B cell (primary cell): ENCODE data around the gene CCL7. TPM values are rescaled to one million over a fixed set of nuclear protein-coding genes. Genes with fewer than 3 reads are reported as not detected.
"Not testable (repeated sequence)": the region's sequence is repeated elsewhere in the genome, so short reads cannot be mapped to it uniquely, and the experiment has no call there.

Experiments
- ATAC-seq: fragments of 200-7000 bp; cut with Tn5 transposase; one replicate; pipeline ENCODE4 v1.10.0; 2021; ENCODE audit warnings: low read depth, mild to moderate bottlenecking, moderate number of reproducible peaks, moderate library complexity
- CTCF ChIA-PET: fragments of 350-600 bp; sonication (Branson Sonifier 250); formaldehyde crosslinking; loops from one replicate; lab custom pipeline; 2021; ENCODE audit warnings: antibody characterized with exemption, inconsistent platforms; lab: Charles Lee
- POLR2A ChIA-PET: fragments of 350-600 bp; sonication (Branson Sonifier 250); formaldehyde crosslinking; loops from one replicate; lab custom pipeline; 2021; ENCODE audit warnings: antibody characterized with exemption; lab: Charles Lee
- DNase-seq: peaks from one replicate; pipeline ENCODE4 v3.0.0; 2013
- H2AFZ ChIP-seq: 2 replicates; pipeline ENCODE4 v1.6.1; 2012; ENCODE audit warnings: mild to moderate bottlenecking, low read depth, low read length; ENCODE audit not compliant: insufficient read depth, poor library complexity, severe bottlenecking
- H3K27ac ChIP-seq, 2 donors: 1 replicate in 1 of 2; 2 replicates in 1 of 2; pipeline ENCODE4 v1.5.1; 2012 to 2013; ENCODE audit warnings: low read length in 2 of 2, mild to moderate bottlenecking in 2 of 2, moderate library complexity in 1 of 2
- H3K27me3 ChIP-seq, 4 experiments: fragments of 200-600 bp in 1 of 4; sonication (generic) in 1 of 4; replicated peaks in 1 of 4; 1 replicate in 2 of 4; 2 replicates in 2 of 4; pipeline versions ENCODE4 v1.6.1 to v1.7.0; 2013 to 2016; ENCODE audit warnings: low read length in 3 of 4, mild to moderate bottlenecking in 2 of 4, mixed read lengths in 1 of 4, moderate library complexity in 1 of 4; ENCODE audit not compliant: insufficient read depth in 4 of 4, control insufficient read depth in 3 of 4; ENCODE audit errors: control extremely low read depth in 1 of 4
- H3K36me3 ChIP-seq, 2 experiments: replicated peaks in 1 of 2; 1 replicate in 1 of 2; 2 replicates in 1 of 2; pipeline versions ENCODE4 v1.6.1 to v1.7.1; 2013; ENCODE audit warnings: low read length in 1 of 2; ENCODE audit not compliant: insufficient read depth in 2 of 2, control insufficient read depth in 1 of 2; ENCODE audit errors: control extremely low read depth in 1 of 2, extremely low read depth in 1 of 2
- H3K4me1 ChIP-seq, 2 donors: fragments of 200-600 bp in 1 of 2; sonication (generic) in 1 of 2; 1 replicate in 1 of 2; 2 replicates in 1 of 2; pipeline versions ENCODE4 v1.5.1 to v1.6.1; 2013 to 2017; ENCODE audit warnings: low read length in 2 of 2; ENCODE audit not compliant: control insufficient read depth in 2 of 2, insufficient read depth in 2 of 2
- H3K4me2 ChIP-seq: replicated peaks from 2 replicates; pipeline ENCODE3; 2012; ENCODE audit warnings: mild to moderate bottlenecking, low read depth, low read length; ENCODE audit not compliant: poor library complexity, severe bottlenecking
- H3K4me3 ChIP-seq, 5 experiments: fragments of 200-600 bp in 1 of 5; sonication (generic) in 1 of 5; 1 replicate in 3 of 5; 2 replicates in 2 of 5; pipeline versions ENCODE4 v1.5.1 to v1.7.0; 2011 to 2016; ENCODE audit warnings: low read length in 4 of 5, mild to moderate bottlenecking in 4 of 5, low read depth in 2 of 5, control low read depth in 1 of 5, moderate library complexity in 1 of 5; ENCODE audit not compliant: insufficient read depth in 1 of 5; ENCODE audit errors: control extremely low read depth in 1 of 5, extremely low read depth in 1 of 5
- H3K79me2 ChIP-seq: fragments of 200-600 bp; sonication (generic); one replicate; pipeline ENCODE4 v1.6.0; 2016; ENCODE audit warnings: low read length; ENCODE audit not compliant: control insufficient read depth, insufficient read depth
- H3K9ac ChIP-seq: fragments of 200-600 bp; sonication (generic); 2 replicates; pipeline ENCODE4 v1.6.1; 2017; ENCODE audit warnings: mild to moderate bottlenecking, low read length, moderate library complexity
- H3K9me3 ChIP-seq, 3 donors: one replicate each; pipeline versions ENCODE4 v1.6.1 to v1.7.1; 2013; ENCODE audit warnings: low read length in 2 of 3; ENCODE audit not compliant: control insufficient read depth in 2 of 3, insufficient read depth in 1 of 3; ENCODE audit errors: control extremely low read depth in 1 of 3
- H4K20me1 ChIP-seq: 2 replicates; pipeline ENCODE4 v1.6.0; 2012; ENCODE audit warnings: mild to moderate bottlenecking, low read length; ENCODE audit not compliant: insufficient read depth, control insufficient read depth, poor library complexity, severe bottlenecking
- H3K27ac Mint-ChIP-seq: one replicate; pipeline ENCODE4 v1.8.0; 2021; ENCODE audit warnings: mixed read lengths
- H3K27me3 Mint-ChIP-seq: one replicate; pipeline ENCODE4 v1.8.0; 2021; ENCODE audit warnings: mixed read lengths
- H3K4me1 Mint-ChIP-seq: one replicate; pipeline ENCODE4 v1.8.0; 2021; ENCODE audit warnings: mixed read lengths
- H3K4me3 Mint-ChIP-seq: one replicate; pipeline ENCODE4 v1.8.0; 2021; ENCODE audit warnings: mixed read lengths
- H3K9me3 Mint-ChIP-seq: one replicate; pipeline ENCODE4 v1.8.0; 2022; ENCODE audit warnings: mixed read lengths; ENCODE audit not compliant: insufficient read depth
- EZH2 ChIP-seq: IDR thresholded peaks from 2 replicates; pipeline ENCODE4 v1.6.1; 2012; ENCODE audit warnings: borderline replicate concordance, low read depth, mild to moderate bottlenecking, moderate library complexity, low read length; ENCODE audit not compliant: insufficient read depth, poor library complexity, severe bottlenecking
- WGBS: methylation state at CpG from one replicate; pipeline ENCODE4 v1.1.5; 2013; ENCODE audit warnings: missing lambda C conversion rate; ENCODE audit not compliant: insufficient coverage; 5-methylcytosine and 5-hydroxymethylcytosine counted together
- intact Hi-C: fragments of 100-400 bp; cut with micrococcal nuclease; formaldehyde crosslinking; loops from one replicate; pipeline ENCODE4 v1.10.0; 2022
- polyA plus RNA-seq: library from polyadenylated mRNA; depleted of rRNA; stranded (reverse); fragments of >200 nt; gene quantifications from 2 replicates; pipeline ENCODE4 v1.2.3, GENCODE V29; 2012
- total RNA-seq, 2 donors: library from RNA; stranded (reverse); fragments of 120-200 nt in 1 of 2; gene quantifications; 1 replicate in 1 of 2; 2 replicates in 1 of 2; pipeline versions ENCODE4 v1.2.3 to v1.2.4, GENCODE V29; 2013 to 2022
- TF ChIP-seq, protein P1 (sequence below): fragments of 200-600 bp; IDR thresholded peaks from one replicate; pipeline ENCODE4 v1.8.0; 2022; ENCODE audit warnings: antibody characterized with exemption, mild to moderate bottlenecking

The CCL7 gene
- total and polyA plus RNA-seq, 2 donors (not counting 1 experiment from before 2014, with no cell fraction given), result not detected

DNA sequence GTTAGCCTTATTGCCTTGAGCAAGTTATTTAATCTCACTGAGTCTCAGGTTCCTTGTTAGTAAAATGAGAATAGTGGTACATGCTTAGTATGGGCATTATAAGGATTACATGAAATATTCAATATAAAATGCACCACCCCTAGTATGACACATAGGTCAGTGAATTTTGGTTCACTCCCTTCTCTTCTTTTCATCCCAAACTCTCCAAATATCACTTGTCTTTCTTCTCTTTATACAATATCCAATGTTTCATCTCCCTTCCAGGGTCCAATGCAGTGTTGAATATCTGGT, 43.3 kb upstream of the CCL7 start:
- peaks cover 36% of the 10 kb centered on the region for H3K27me3 Mint-ChIP-seq
- Histone ChIP-seq H4K20me1 (no peaks in the 10 kb centered on the region), H3K9ac (no peak overlapping the region), H3K4me2 (no peak overlapping the region), H3K9me3 (peaks cover 0 to 5% (median 3%) of the 10 kb centered on the region in 3 donors), H3K36me3 (no peaks in the 10 kb centered on the region), H3K79me2 (no peaks in the 10 kb centered on the region), H3K4me1 (peaks cover 4% of the 10 kb centered on the region in 2 donors), H3K4me3 (no peak overlapping the region), H3K27me3 (peaks cover 0 to 4% (median 2%) of the 10 kb centered on the region in 4 experiments), H2AFZ (no peak overlapping the region), H3K27ac (no peak overlapping the region)
- H3K27ac Mint-ChIP-seq, result no peak overlapping the region
- intact Hi-C loops, result no loop called here
- H3K9me3 Mint-ChIP-seq, result peaks cover 3% of the 10 kb centered on the region
- H3K4me3 Mint-ChIP-seq, result no peak overlapping the region
- ATAC-seq (no peak), DNase-seq (no peak)
- CTCF ChIA-PET, result no interaction called here
- TF ChIP-seq, protein P1, sequence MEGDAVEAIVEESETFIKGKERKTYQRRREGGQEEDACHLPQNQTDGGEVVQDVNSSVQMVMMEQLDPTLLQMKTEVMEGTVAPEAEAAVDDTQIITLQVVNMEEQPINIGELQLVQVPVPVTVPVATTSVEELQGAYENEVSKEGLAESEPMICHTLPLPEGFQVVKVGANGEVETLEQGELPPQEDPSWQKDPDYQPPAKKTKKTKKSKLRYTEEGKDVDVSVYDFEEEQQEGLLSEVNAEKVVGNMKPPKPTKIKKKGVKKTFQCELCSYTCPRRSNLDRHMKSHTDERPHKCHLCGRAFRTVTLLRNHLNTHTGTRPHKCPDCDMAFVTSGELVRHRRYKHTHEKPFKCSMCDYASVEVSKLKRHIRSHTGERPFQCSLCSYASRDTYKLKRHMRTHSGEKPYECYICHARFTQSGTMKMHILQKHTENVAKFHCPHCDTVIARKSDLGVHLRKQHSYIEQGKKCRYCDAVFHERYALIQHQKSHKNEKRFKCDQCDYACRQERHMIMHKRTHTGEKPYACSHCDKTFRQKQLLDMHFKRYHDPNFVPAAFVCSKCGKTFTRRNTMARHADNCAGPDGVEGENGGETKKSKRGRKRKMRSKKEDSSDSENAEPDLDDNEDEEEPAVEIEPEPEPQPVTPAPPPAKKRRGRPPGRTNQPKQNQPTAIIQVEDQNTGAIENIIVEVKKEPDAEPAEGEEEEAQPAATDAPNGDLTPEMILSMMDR, result no peak
- TF ChIP-seq EZH2, result no peak
- POLR2A ChIA-PET, result no interaction called here
- peaks cover 10% of the 10 kb centered on the region for H3K4me1 Mint-ChIP-seq

DNA sequence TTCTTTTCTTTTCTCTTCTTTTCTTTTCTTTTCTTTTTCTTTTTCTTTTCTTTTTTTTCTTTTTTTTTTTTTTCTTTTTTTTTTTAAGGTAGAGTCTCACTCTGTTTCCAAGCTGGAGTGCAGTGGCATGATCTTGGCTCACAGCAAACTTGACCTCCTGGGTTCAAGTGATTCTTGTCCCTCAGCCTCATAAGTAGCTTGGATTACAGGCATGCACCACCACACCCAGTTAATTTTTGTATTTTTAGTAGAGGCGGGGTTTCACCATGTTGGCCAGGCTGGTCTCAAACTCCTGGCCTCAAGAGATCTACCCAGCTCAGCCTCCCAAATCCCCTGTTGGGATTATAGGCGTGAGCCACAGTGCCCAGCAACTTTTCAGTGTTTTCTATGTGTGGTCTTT, 42.7 kb upstream of the CCL7 start:
- Mint-ChIP-seq H3K4me1 (peaks cover 10% of the 10 kb centered on the region), H3K27me3 (peaks cover 34% of the 10 kb centered on the region)
- H3K36me3 ChIP-seq, H3K27ac ChIP-seq, H3K4me1 ChIP-seq, H3K27ac Mint-ChIP-seq, H3K4me3 Mint-ChIP-seq, intact Hi-C loops, H3K79me2 ChIP-seq, H3K9me3 ChIP-seq, H3K9ac ChIP-seq, H3K4me2 ChIP-seq, H3K4me3 ChIP-seq, DNase-seq, CTCF ChIA-PET, ATAC-seq, H3K9me3 Mint-ChIP-seq, H2AFZ ChIP-seq, H4K20me1 ChIP-seq, H3K27me3 ChIP-seq, POLR2A ChIA-PET: not testable (repeated sequence)
- WGBS, result no CpG with 5 or more reads among the region's 2 CpGs
